H1 (cell line): ENCODE results near the gene ST3GAL3. TPM values are rescaled to one million over a fixed set of nuclear protein-coding genes. Genes with fewer than 3 reads are reported as not detected.

Source experiments
- CTCF ChIA-PET: fragments of 300-600 bp; sonication (Branson Sonifier 250); formaldehyde crosslinking; loops from one replicate; lab custom pipeline; 2021; ENCODE audit not compliant: partially characterized antibody; lab: Charles Lee
- POLR2A ChIA-PET: fragments of 300-600 bp; sonication (Branson Sonifier 250); formaldehyde crosslinking; loops from one replicate; lab custom pipeline; 2021; ENCODE audit warnings: inconsistent platforms; ENCODE audit not compliant: partially characterized antibody; lab: Charles Lee
- DNase-seq, 2 experiments: peaks; one replicate each; pipeline versions ENCODE4 v3.0.0 to v3.0.0-alpha.2; 2010 to 2022; ENCODE audit warnings: low spot score in 2 of 2, low read depth in 1 of 2, mixed read lengths in 1 of 2
- FAIRE-seq: peaks from 2 replicates; lab custom pipeline; 2011; peaks lifted over from hg19 to GRCh38; lab: Jason Lieb, UNC
- H2AFZ ChIP-seq: 2 replicates; pipeline ENCODE4 v1.8.1; 2012; ENCODE audit warnings: low read length, inconsistent platforms
- H2AK5ac ChIP-seq: 2 replicates; pipeline ENCODE4 v1.6.1; 2013; ENCODE audit warnings: low read depth, low read length
- H2BK120ac ChIP-seq: replicated peaks from 2 replicates; pipeline ENCODE3; 2013; ENCODE audit warnings: low read depth, low read length, inconsistent platforms
- H2BK12ac ChIP-seq: 2 replicates; pipeline ENCODE4 v1.6.1; 2013; ENCODE audit warnings: low read depth, low read length
- H2BK15ac ChIP-seq: 2 replicates; pipeline ENCODE4 v1.6.1; 2013; ENCODE audit warnings: low read length
- H2BK20ac ChIP-seq: 2 replicates; pipeline ENCODE4 v1.6.1; 2013; ENCODE audit warnings: low read length
- H2BK5ac ChIP-seq: 2 replicates; pipeline ENCODE4 v1.6.1; 2013; ENCODE audit warnings: low read depth, low read length
- H3K14ac ChIP-seq: 2 replicates; pipeline ENCODE4 v1.6.1; 2013; ENCODE audit warnings: inconsistent platforms; ENCODE audit not compliant: insufficient read length
- H3K18ac ChIP-seq: 2 replicates; pipeline ENCODE4 v1.6.1; 2013; ENCODE audit warnings: low read length; ENCODE audit errors: extremely low read depth
- H3K23ac ChIP-seq: 2 replicates; pipeline ENCODE4 v1.6.1; 2013; ENCODE audit warnings: inconsistent platforms; ENCODE audit not compliant: insufficient read length
- H3K23me2 ChIP-seq: 2 replicates; pipeline ENCODE4 v1.6.1; 2013; ENCODE audit warnings: low read depth, low read length
- H3K27ac ChIP-seq: 2 replicates; pipeline ENCODE4 v1.6.1; 2011; ENCODE audit warnings: low read depth, low read length, inconsistent platforms
- H3K27me3 ChIP-seq, 4 experiments: replicated peaks in 1 of 4; 1 replicate in 1 of 4; 2 replicates in 3 of 4; pipeline versions ENCODE4 v1.6.1 to v1.8.1; 2011 to 2013; ENCODE audit warnings: low read length in 3 of 4, mild to moderate bottlenecking in 3 of 4, inconsistent platforms in 2 of 4, mixed read lengths in 2 of 4, moderate library complexity in 1 of 4; ENCODE audit not compliant: control insufficient read depth in 3 of 4, insufficient read depth in 3 of 4; ENCODE audit errors: extremely low read depth in 1 of 4
- H3K36me3 ChIP-seq, 4 experiments: 2 replicates each; pipeline versions ENCODE4 v1.6.1 to v1.8.1; 2011 to 2013; ENCODE audit warnings: mild to moderate bottlenecking in 4 of 4, low read length in 3 of 4, moderate library complexity in 2 of 4, control low read depth in 1 of 4, inconsistent platforms in 1 of 4; ENCODE audit not compliant: insufficient read depth in 4 of 4, control insufficient read depth in 2 of 4
- H3K4ac ChIP-seq: replicated peaks from 2 replicates; pipeline ENCODE3; 2013; ENCODE audit warnings: low read length, low read depth, mixed read lengths, inconsistent platforms; ENCODE audit not compliant: insufficient read length
- H3K4me1 ChIP-seq, 4 experiments: replicated peaks in 1 of 4; 1 replicate in 1 of 4; 2 replicates in 3 of 4; pipeline versions ENCODE4 v1.6.1 to v1.8.1; 2011 to 2013; ENCODE audit warnings: low read length in 3 of 4, inconsistent platforms in 2 of 4, mixed read lengths in 1 of 4; ENCODE audit not compliant: insufficient read depth in 4 of 4, control insufficient read depth in 3 of 4
- H3K4me2 ChIP-seq, 2 experiments: 2 replicates each; pipeline versions ENCODE4 v1.6.1 to v1.8.1; 2011 to 2013; ENCODE audit warnings: low read depth in 2 of 2, low read length in 2 of 2, control low read depth in 1 of 2, inconsistent platforms in 1 of 2, mild to moderate bottlenecking in 1 of 2; ENCODE audit not compliant: insufficient read depth in 1 of 2
- H3K4me3 ChIP-seq, 4 experiments: fragments of 200-600, 300-600 bp in 1 of 4; sonication (generic), shearing (Covaris generic), sonication (Bioruptor Twin) in 1 of 4; 2 replicates each; pipeline versions ENCODE4 v1.5.1 to v1.8.1; 2011 to 2016; ENCODE audit warnings: low read length in 4 of 4, low read depth in 3 of 4, control low read depth in 2 of 4, inconsistent platforms in 2 of 4, mild to moderate bottlenecking in 2 of 4, mixed read lengths in 1 of 4, moderate library complexity in 1 of 4; ENCODE audit not compliant: insufficient read depth in 2 of 4; ENCODE audit errors: extremely low read depth in 1 of 4
- H3K56ac ChIP-seq: replicated peaks from 2 replicates; pipeline ENCODE3; 2013; ENCODE audit warnings: low read depth, mild to moderate bottlenecking, mixed read lengths, low read length, inconsistent platforms; ENCODE audit not compliant: insufficient read length
- H3K79me1 ChIP-seq: 2 replicates; pipeline ENCODE4 v1.6.1; 2013; ENCODE audit warnings: low read depth, low read length, control low read depth
- H3K79me2 ChIP-seq, 2 experiments: 2 replicates each; pipeline versions ENCODE4 v1.6.1 to v1.8.1; 2012 to 2013; ENCODE audit warnings: low read length in 2 of 2, mild to moderate bottlenecking in 2 of 2, inconsistent platforms in 1 of 2; ENCODE audit not compliant: insufficient read depth in 2 of 2, control insufficient read depth in 1 of 2
- H3K9ac ChIP-seq, 4 experiments: replicated peaks in 1 of 4; 1 replicate in 1 of 4; 2 replicates in 3 of 4; pipeline versions ENCODE4 v1.6.1 to v1.8.1; 2011 to 2013; ENCODE audit warnings: low read depth in 3 of 4, low read length in 3 of 4, control low read depth in 2 of 4, mild to moderate bottlenecking in 2 of 4, moderate library complexity in 2 of 4, inconsistent platforms in 1 of 4; ENCODE audit errors: extremely low read depth in 1 of 4
- H3K9me3 ChIP-seq, 2 experiments: 2 replicates each; pipeline versions ENCODE4 v1.6.1 to v1.8.1; 2012 to 2013; ENCODE audit warnings: mild to moderate bottlenecking in 2 of 2, moderate library complexity in 2 of 2, control low read depth in 1 of 2, inconsistent platforms in 1 of 2, low read depth in 1 of 2, low read length in 1 of 2, mixed read lengths in 1 of 2; ENCODE audit not compliant: insufficient read depth in 2 of 2
- H4K20me1 ChIP-seq, 2 experiments: replicated peaks in 1 of 2; 2 replicates each; pipeline versions ENCODE3 to v1.8.1; 2011 to 2013; ENCODE audit warnings: inconsistent platforms in 2 of 2, low read length in 2 of 2, mild to moderate bottlenecking in 1 of 2; ENCODE audit not compliant: insufficient read depth in 2 of 2, control insufficient read depth in 1 of 2
- H4K5ac ChIP-seq: 2 replicates; pipeline ENCODE4 v1.6.1; 2013; ENCODE audit warnings: low read length, low read depth, mixed read lengths, inconsistent platforms; ENCODE audit not compliant: insufficient read length
- H4K8ac ChIP-seq: 2 replicates; pipeline ENCODE4 v1.8.0; 2013; ENCODE audit warnings: mild to moderate bottlenecking, moderate library complexity, low read length, inconsistent platforms; ENCODE audit not compliant: insufficient read depth; ENCODE audit errors: extremely low read depth
- H4K91ac ChIP-seq: replicated peaks from 2 replicates; pipeline ENCODE3; 2013; ENCODE audit warnings: low read length, mixed read lengths, inconsistent platforms; ENCODE audit not compliant: insufficient read length
- ATF2 ChIP-seq: IDR thresholded peaks from 2 replicates; pipeline ENCODE4 v1.6.1; 2012; ENCODE audit warnings: low read length, inconsistent platforms
- HDAC2 ChIP-seq, 2 experiments: fragments of 300-600 bp in 1 of 2; sonication (generic) in 1 of 2; IDR thresholded peaks; 2 replicates each; pipeline ENCODE4 v1.6.1; 2011 to 2012; ENCODE audit warnings: low read depth in 2 of 2, low read length in 2 of 2, mild to moderate bottlenecking in 2 of 2, moderate library complexity in 2 of 2, borderline replicate concordance in 1 of 2, inconsistent platforms in 1 of 2
- SIN3A ChIP-seq, 2 experiments: IDR thresholded peaks in 1 of 2; conservative IDR thresholded peaks in 1 of 2; 2 replicates each; pipeline ENCODE4 v1.6.1; 2011 to 2012; ENCODE audit warnings: low read length in 2 of 2, improper control_type of control experiment in 1 of 2, low read depth in 1 of 2, mild to moderate bottlenecking in 1 of 2
- ZNF274 ChIP-seq: IDR thresholded peaks from 2 replicates; pipeline ENCODE4 v1.7.0; 2012; ENCODE audit warnings: low read length, borderline replicate concordance; ENCODE audit errors: extremely low read depth
- whole genome bisulfite sequencing, 2 experiments: shearing (Covaris generic) in 1 of 2; methylation state at CpG; one replicate each; pipeline versions ENCODE4 v1.1.6 to v1.1.7; 2013 to 2015; ENCODE audit warnings: low lambda C conversion rate in 2 of 2, mixed read lengths in 2 of 2, inconsistent platforms in 1 of 2, low coverage in 1 of 2, missing lambda C conversion rate in 1 of 2; ENCODE audit not compliant: insufficient replicate concordance in 2 of 2, insufficient coverage in 1 of 2, insufficient read length in 1 of 2; ENCODE audit errors: extremely low coverage in 1 of 2, missing lambda C conversion rate in 1 of 2; 5-methylcytosine and 5-hydroxymethylcytosine counted together
- polyA plus RNA-seq, 7 experiments: library from polyadenylated mRNA; depleted of rRNA in 3 of 7; stranded (reverse) in 5 of 7; unstranded in 2 of 7; fragments of >200 nt in 5 of 7; fragments of 200-250 nt in 2 of 7; gene quantifications; 1 replicate in 5 of 7; 2 replicates in 1 of 7; 4 replicates in 1 of 7; pipeline versions ENCODE4 v1.2.1 to v1.2.3, GENCODE V29; 2011 to 2013; ENCODE audit warnings: missing spikeins in 2 of 7, mixed read lengths in 2 of 7
- total RNA-seq: library from RNA; stranded (reverse); fragmentation: NEBNext Ultra II Directional; extraction: Animal tissue kit (Norgen Biotek cat#: 25700); gene quantifications from 2 replicates; pipeline ENCODE4 v1.2.1, GENCODE V29; 2021

ST3GAL3 gene
- total and polyA plus RNA-seq, 2 of the 8 experiments (the other 6 are each of a cell fraction or from before 2014, with no cell fraction given) = 6.8 to 7.0 TPM

- H4K20me1 ChIP-seq = peaks cover 0 to 11% of the 10 kb centered on the region in 2 experiments
- no peak overlapping the region for H2BK20ac ChIP-seq
- H3K4me1 ChIP-seq = peaks cover 0 to 6% (median 5%) of the 10 kb centered on the region in 4 experiments; a peak in 6 of 7 replicates
- H3K79me2 ChIP-seq = no peaks in the 10 kb centered on the region
- H3K36me3 ChIP-seq = peaks cover 10 to 23% (median 17%) of the 10 kb centered on the region in 4 experiments
- no peak overlapping the region for H2BK120ac ChIP-seq
- no peak overlapping the region for H3K23ac ChIP-seq
- peak overlapping the region; percentile 26 to 56 (median 54); a peak in 6 of 7 replicates for H3K9ac ChIP-seq
- H4K8ac ChIP-seq = no peak overlapping the region
- FAIRE-seq (no peak), DNase-seq (peak in 1 of 2 experiments; percentile 19)
- H3K18ac ChIP-seq = peak overlapping the region; percentile 4; the same call in 1 of the 2 replicates
- H3K4ac ChIP-seq = no peak overlapping the region
- POLR2A ChIA-PET = interaction anchor here (0.9 to 6.3 kb wide), 3 partner anchors 10 to 58 kb away, joined by 3 to 29 read pairs (median 4); partner anchors contain the start of gene KDM4A
- no peak overlapping the region for H2AK5ac ChIP-seq
- peak overlapping the region; percentile 41 for H4K5ac ChIP-seq
- H3K14ac ChIP-seq = no peak overlapping the region
- TF ChIP-seq ZNF274 = no peak
- TF ChIP-seq ATF2 = no peak
- TF ChIP-seq HDAC2 (IDR thresholded peaks at IDR 0.05; ENCODE audit: borderline replicate concordance in 1 of 2, low read depth in 2 of 2, low read length in 2 of 2) = peak in 1 of 2 experiments; percentile 67; a peak in 2 of 4 replicates
- 0 out of 4 replicates have a peak, but pooled peaks of 1 of the 2 experiments have one; percentile 14 for TF ChIP-seq SIN3A (conservative IDR thresholded peaks at IDR 0.05 in 1 of 2, IDR thresholded peaks at IDR 0.05 in 1 of 2; ENCODE audit: low read depth in 1 of 2, low read length in 2 of 2)
- peak overlapping the region; percentile 35 for H3K56ac ChIP-seq
- H2BK15ac ChIP-seq = no peak overlapping the region
- H2AFZ ChIP-seq = peak overlapping the region; percentile 36
- no peaks in the 10 kb centered on the region for H3K9me3 ChIP-seq
- peaks cover 2% of the 10 kb centered on the region; the same call in 1 of the 2 replicates for H3K79me1 ChIP-seq
- CTCF ChIA-PET = interaction anchor here (3.4 kb wide), 1 partner anchor 226 kb away, joined by 12 read pairs; the partner anchor contains the start of gene ARTN
- peak overlapping the region; percentile 71 to 91 (median 84) for H3K4me3 ChIP-seq
- H3K27ac ChIP-seq = no peak overlapping the region; the same call in 1 of the 2 replicates
- no peak overlapping the region for H2BK12ac ChIP-seq
- no peak overlapping the region for H2BK5ac ChIP-seq
- H4K91ac ChIP-seq = no peak overlapping the region
- WGBS, 2 experiments = 6% methylated on average over 14 of the region's 15 CpGs; no CpG with 5 or more reads in 1 of the 2 experiments
- H3K23me2 ChIP-seq = peaks cover 5% of the 10 kb centered on the region
- H3K27me3 ChIP-seq = no peaks in the 10 kb centered on the region
- H3K4me2 ChIP-seq = peak overlapping the region; percentile 80 to 95
These were observed 670 bp downstream of the ST3GAL3 start for GRCh38 chr1:43708002-43708410.
